ENCODE results near the gene USP3.

DNA sequence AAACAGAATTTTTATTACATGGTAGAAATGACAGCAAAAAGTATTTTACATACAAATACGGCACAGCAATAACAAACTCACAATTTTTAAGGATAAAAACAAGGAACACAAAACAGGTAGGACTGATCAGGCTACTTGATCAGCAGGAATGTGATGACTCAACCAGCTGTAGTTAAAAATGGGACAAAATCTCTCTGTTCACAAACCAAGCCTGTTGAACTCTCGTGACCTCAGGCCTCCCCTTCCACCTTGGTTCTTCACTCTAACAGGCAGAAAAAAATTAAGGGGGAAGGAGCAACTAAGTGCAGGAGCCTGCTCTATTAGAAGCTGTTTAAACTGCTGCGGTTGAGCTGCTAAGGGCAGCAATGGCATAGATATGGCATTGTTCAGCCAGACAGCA lies 111.5 kb downstream of the USP3 start:
- TF ChIP-seq, protein P1, sequence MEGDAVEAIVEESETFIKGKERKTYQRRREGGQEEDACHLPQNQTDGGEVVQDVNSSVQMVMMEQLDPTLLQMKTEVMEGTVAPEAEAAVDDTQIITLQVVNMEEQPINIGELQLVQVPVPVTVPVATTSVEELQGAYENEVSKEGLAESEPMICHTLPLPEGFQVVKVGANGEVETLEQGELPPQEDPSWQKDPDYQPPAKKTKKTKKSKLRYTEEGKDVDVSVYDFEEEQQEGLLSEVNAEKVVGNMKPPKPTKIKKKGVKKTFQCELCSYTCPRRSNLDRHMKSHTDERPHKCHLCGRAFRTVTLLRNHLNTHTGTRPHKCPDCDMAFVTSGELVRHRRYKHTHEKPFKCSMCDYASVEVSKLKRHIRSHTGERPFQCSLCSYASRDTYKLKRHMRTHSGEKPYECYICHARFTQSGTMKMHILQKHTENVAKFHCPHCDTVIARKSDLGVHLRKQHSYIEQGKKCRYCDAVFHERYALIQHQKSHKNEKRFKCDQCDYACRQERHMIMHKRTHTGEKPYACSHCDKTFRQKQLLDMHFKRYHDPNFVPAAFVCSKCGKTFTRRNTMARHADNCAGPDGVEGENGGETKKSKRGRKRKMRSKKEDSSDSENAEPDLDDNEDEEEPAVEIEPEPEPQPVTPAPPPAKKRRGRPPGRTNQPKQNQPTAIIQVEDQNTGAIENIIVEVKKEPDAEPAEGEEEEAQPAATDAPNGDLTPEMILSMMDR (IDR thresholded peaks at IDR 0.05 in 4 of 5, conservative IDR thresholded peaks at IDR 0.05 in 1 of 5), result no peak
- TF ChIP-seq POLR2A (IDR thresholded peaks at IDR 0.05), result no peak

All from gastrocnemius medialis (tissue), 4 donors.